ENCODE results near the gene GRK4.
A peak's percentile ranks its signal among the peaks of the same experiment; 100 is the strongest.
"Not testable (repeated sequence)": the region's sequence is repeated elsewhere in the genome, so short reads cannot be mapped to it uniquely, and the experiment has no call there.

Gene GRK4

GRCh38 chr4:2930758-2931511 is 32.4 kb upstream of the GRK4 start:
- DNase-seq (ENCODE audit: low read depth): no peak

GRCh38 chr4:2931512-2932301 is 31.7 kb upstream of the GRK4 start:
- peak; percentile 65 for DNase-seq (ENCODE audit: low read depth)

- DNase-seq (ENCODE audit: low read depth): no peak
Measured at GRCh38 chr4:2932321-2932950, 30.9 kb upstream of the GRK4 start.

GRCh38 chr4:2932951-2933565 is 30.3 kb upstream of the GRK4 start:
- DNase-seq (ENCODE audit: low read depth): no peak

GRCh38 chr4:2933566-2934076 is 29.8 kb upstream of the GRK4 start:
- no peak for DNase-seq (ENCODE audit: low read depth)

GRCh38 chr4:2934077-2934812 is 29.1 kb upstream of the GRK4 start:
- DNase-seq (ENCODE audit: low read depth): no peak

- peak; percentile 87 for DNase-seq (ENCODE audit: low read depth)
Measured at GRCh38 chr4:2934813-2935761, 28.3 kb upstream of the GRK4 start.

GRCh38 chr4:2935762-2936743 is 27.3 kb upstream of the GRK4 start:
- DNase-seq (ENCODE audit: low read depth): no peak

GRCh38 chr4:2936773-2937145 is 26.6 kb upstream of the GRK4 start:
- no peak for DNase-seq (ENCODE audit: low read depth)

GRCh38 chr4:2937146-2937857 is 26.1 kb upstream of the GRK4 start:
- DNase-seq (ENCODE audit: low read depth): no peak

- DNase-seq (ENCODE audit: low read depth): no peak
Measured at GRCh38 chr4:2937986-2938385, 25.4 kb upstream of the GRK4 start.

GRCh38 chr4:2938411-2938810 is 25.0 kb upstream of the GRK4 start:
- DNase-seq (ENCODE audit: low read depth): not testable (repeated sequence)

- no peak for DNase-seq (ENCODE audit: low read depth)
Measured at GRCh38 chr4:2938906-2939305, 24.5 kb upstream of the GRK4 start.

- DNase-seq (ENCODE audit: low read depth): no peak
Measured at GRCh38 chr4:2939383-2940243, 23.8 kb upstream of the GRK4 start.

- no peak for DNase-seq (ENCODE audit: low read depth)
Measured at GRCh38 chr4:2940267-2941137, 22.9 kb upstream of the GRK4 start.
